Smooth muscle cell (in vitro differentiated cells): ENCODE measurements around the gene EIF3D. TPM values are rescaled to one million over a fixed set of nuclear protein-coding genes. Genes with fewer than 3 reads are reported as not detected.

Experiments
- DNase-seq: peaks from one replicate; lab custom pipeline; 2025; ENCODE audit not compliant: unreplicated experiment; lab: John Stamatoyannopoulos, UW
- H2AFZ ChIP-seq: fragments of 200-600 bp; sonication (generic); 2 replicates; pipeline ENCODE4 v1.6.0; 2016; ENCODE audit warnings: antibody characterized with exemption, low read depth, mild to moderate bottlenecking
- H3F3A ChIP-seq: fragments of 200-600 bp; sonication (generic); 2 replicates; pipeline ENCODE4 v1.6.0; 2017; ENCODE audit warnings: antibody characterized with exemption, low read depth
- H3K27ac ChIP-seq: fragments of 200-600 bp; sonication (generic); 2 replicates; pipeline ENCODE4 v1.5.1; 2016; ENCODE audit warnings: low read depth, mild to moderate bottlenecking
- H3K27me3 ChIP-seq: fragments of 200-600 bp; sonication (generic); 2 replicates; pipeline ENCODE4 v1.6.1; 2016; ENCODE audit warnings: low read depth, mild to moderate bottlenecking
- H3K36me3 ChIP-seq: fragments of 200-600 bp; sonication (generic); 2 replicates; pipeline ENCODE4 v1.5.1; 2016; ENCODE audit warnings: low read depth
- H3K4me1 ChIP-seq: fragments of 200-600 bp; sonication (generic); 2 replicates; pipeline ENCODE4 v1.5.1; 2016; ENCODE audit warnings: low read depth
- H3K4me2 ChIP-seq: fragments of 200-600 bp; sonication (generic); 2 replicates; pipeline ENCODE4 v1.6.0; 2016; ENCODE audit warnings: mild to moderate bottlenecking
- H3K4me3 ChIP-seq: fragments of 200-600 bp; sonication (generic); 2 replicates; pipeline ENCODE4 v1.5.1; 2016; ENCODE audit warnings: mild to moderate bottlenecking
- H3K79me2 ChIP-seq: fragments of 200-600 bp; sonication (generic); 2 replicates; pipeline ENCODE4 v1.6.0; 2016; ENCODE audit warnings: low read depth, mild to moderate bottlenecking
- H3K9ac ChIP-seq: fragments of 200-600 bp; sonication (generic); 2 replicates; pipeline ENCODE4 v1.6.0; 2016; ENCODE audit warnings: low read depth
- H3K9me3 ChIP-seq: fragments of 200-600 bp; sonication (generic); replicated peaks from 2 replicates; pipeline ENCODE4 v1.5.1; 2016; ENCODE audit warnings: low read depth
- H4K20me1 ChIP-seq: fragments of 200-600 bp; sonication (generic); 2 replicates; pipeline ENCODE4 v1.6.0; 2016; ENCODE audit warnings: low read depth
- WGBS: methylation state at CpG from one replicate; pipeline ENCODE4 v1.1.7; 2016; ENCODE audit warnings: low lambda C conversion rate; 5-methylcytosine and 5-hydroxymethylcytosine counted together
- polyA plus RNA-seq: library from polyadenylated mRNA; unstranded; fragments of >200 nt; fragmentation: Nextera tagmentation; extraction: Ambion mirVana; gene quantifications from 2 replicates; pipeline ENCODE4 v1.2.1, GENCODE V29; 2016
- total RNA-seq: library from RNA; depleted of rRNA; stranded (reverse); fragments of >200 nt; gene quantifications from 2 replicates; pipeline ENCODE4 v1.2.3, GENCODE V29; 2014
- TF ChIP-seq, protein P1 (sequence below): fragments of 200-600 bp; sonication (generic); IDR thresholded peaks from 2 replicates; pipeline ENCODE4 v1.5.1; 2017; ENCODE audit warnings: borderline replicate concordance, mild to moderate bottlenecking, antibody characterized with exemption; ENCODE audit not compliant: insufficient read depth, poor library complexity, severe bottlenecking

The EIF3D gene
- total and polyA plus RNA-seq, 2 experiments from 2014 or later: 82.7 to 258 TPM

GRCh38 chr22:36568846-36569245, 39.9 kb upstream of the EIF3D start:
- H3K27me3 ChIP-seq: no peaks in the 10 kb centered on the region
- no peaks in the 10 kb centered on the region for H3F3A ChIP-seq
- no peak overlapping the region for H3K4me3 ChIP-seq
- no peaks in the 10 kb centered on the region for H3K4me1 ChIP-seq
- no peaks in the 10 kb centered on the region for H4K20me1 ChIP-seq
- TF ChIP-seq, protein P1, sequence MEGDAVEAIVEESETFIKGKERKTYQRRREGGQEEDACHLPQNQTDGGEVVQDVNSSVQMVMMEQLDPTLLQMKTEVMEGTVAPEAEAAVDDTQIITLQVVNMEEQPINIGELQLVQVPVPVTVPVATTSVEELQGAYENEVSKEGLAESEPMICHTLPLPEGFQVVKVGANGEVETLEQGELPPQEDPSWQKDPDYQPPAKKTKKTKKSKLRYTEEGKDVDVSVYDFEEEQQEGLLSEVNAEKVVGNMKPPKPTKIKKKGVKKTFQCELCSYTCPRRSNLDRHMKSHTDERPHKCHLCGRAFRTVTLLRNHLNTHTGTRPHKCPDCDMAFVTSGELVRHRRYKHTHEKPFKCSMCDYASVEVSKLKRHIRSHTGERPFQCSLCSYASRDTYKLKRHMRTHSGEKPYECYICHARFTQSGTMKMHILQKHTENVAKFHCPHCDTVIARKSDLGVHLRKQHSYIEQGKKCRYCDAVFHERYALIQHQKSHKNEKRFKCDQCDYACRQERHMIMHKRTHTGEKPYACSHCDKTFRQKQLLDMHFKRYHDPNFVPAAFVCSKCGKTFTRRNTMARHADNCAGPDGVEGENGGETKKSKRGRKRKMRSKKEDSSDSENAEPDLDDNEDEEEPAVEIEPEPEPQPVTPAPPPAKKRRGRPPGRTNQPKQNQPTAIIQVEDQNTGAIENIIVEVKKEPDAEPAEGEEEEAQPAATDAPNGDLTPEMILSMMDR: no peak
- no peak overlapping the region for H3K9ac ChIP-seq
- no peaks in the 10 kb centered on the region for H3K36me3 ChIP-seq
- H3K79me2 ChIP-seq: no peaks in the 10 kb centered on the region
- H3K4me2 ChIP-seq: no peak overlapping the region
- 87% methylated on average over 6 of the region's 6 CpGs for WGBS
- no peaks in the 10 kb centered on the region for H3K9me3 ChIP-seq
- DNase-seq: no peak
- H2AFZ ChIP-seq: no peak overlapping the region
- H3K27ac ChIP-seq: no peak overlapping the region

GRCh38 chr22:36566720-36567119, 37.8 kb upstream of the EIF3D start:
- H2AFZ ChIP-seq: no peak overlapping the region
- H3K27me3 ChIP-seq: no peaks in the 10 kb centered on the region
- H3K36me3 ChIP-seq: no peaks in the 10 kb centered on the region
- DNase-seq: no peak
- no peaks in the 10 kb centered on the region for H3K79me2 ChIP-seq
- no peak overlapping the region for H3K9ac ChIP-seq
- 80% methylated on average over 8 of the region's 8 CpGs for WGBS
- H3F3A ChIP-seq: no peaks in the 10 kb centered on the region
- no peaks in the 10 kb centered on the region for H4K20me1 ChIP-seq
- no peaks in the 10 kb centered on the region for H3K4me1 ChIP-seq
- TF ChIP-seq, protein P1: no peak
- H3K4me3 ChIP-seq: no peak overlapping the region
- no peak overlapping the region for H3K4me2 ChIP-seq
- no peaks in the 10 kb centered on the region for H3K9me3 ChIP-seq
- H3K27ac ChIP-seq: no peak overlapping the region

- no peak for DNase-seq
These were observed 36.7 kb upstream of the EIF3D start for GRCh38 chr22:36565686-36566085.

GRCh38 chr22:36565159-36565507, 36.2 kb upstream of the EIF3D start:
- Histone ChIP-seq H3K4me3 (no peak overlapping the region), H3K79me2 (no peaks in the 10 kb centered on the region), H3K4me1 (no peaks in the 10 kb centered on the region), H3K36me3 (no peaks in the 10 kb centered on the region), H3K27me3 (no peaks in the 10 kb centered on the region), H3K4me2 (no peak overlapping the region), H2AFZ (no peak overlapping the region), H3F3A (no peaks in the 10 kb centered on the region), H4K20me1 (no peaks in the 10 kb centered on the region), H3K9me3 (no peaks in the 10 kb centered on the region), H3K9ac (no peak overlapping the region), H3K27ac (no peak overlapping the region)
- 96% methylated on average over 5 of the region's 5 CpGs for WGBS
- TF ChIP-seq, protein P1: no peak
- no peak for DNase-seq

More at GRCh38 chr22:36565686-36566085, 36.7 kb upstream of the EIF3D start:
- Histone ChIP-seq H3F3A (no peaks in the 10 kb centered on the region), H3K27ac (no peak overlapping the region), H3K9me3 (no peaks in the 10 kb centered on the region), H3K4me3 (no peak overlapping the region), H3K36me3 (no peaks in the 10 kb centered on the region), H3K9ac (no peak overlapping the region), H3K79me2 (no peaks in the 10 kb centered on the region), H3K4me2 (no peak overlapping the region), H3K27me3 (no peaks in the 10 kb centered on the region), H2AFZ (no peak overlapping the region), H4K20me1 (no peaks in the 10 kb centered on the region), H3K4me1 (no peaks in the 10 kb centered on the region)
- TF ChIP-seq, protein P1: no peak
- WGBS: 89% methylated on average over 6 of the region's 6 CpGs
